ENCODE results near the gene ARHGAP25.

ARHGAP25 gene

DNA sequence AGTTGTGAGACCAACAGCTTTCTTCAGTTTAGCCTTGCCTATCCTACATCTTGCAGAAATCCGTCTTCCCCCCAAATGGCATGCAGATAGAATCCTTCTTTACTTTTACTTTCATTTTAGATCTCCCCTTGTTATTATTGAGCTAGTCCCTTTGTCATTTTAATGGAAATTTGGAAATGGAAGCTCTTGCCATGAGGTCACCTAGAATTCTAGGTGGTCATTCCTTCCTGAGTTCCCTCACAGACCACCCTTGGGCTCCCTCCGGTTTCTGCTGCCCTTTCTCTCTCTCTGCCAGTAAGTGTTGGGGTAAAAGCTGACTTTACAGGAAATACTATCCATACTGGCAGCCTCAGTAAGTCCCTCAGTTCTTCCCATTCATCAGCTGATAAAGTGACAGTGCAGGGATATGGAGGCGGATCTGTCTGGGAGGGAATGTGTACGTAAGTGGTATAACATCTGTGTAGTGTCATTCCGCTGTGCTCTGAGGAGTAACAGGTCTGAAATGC lies 30.2 kb downstream of the ARHGAP25 start:
- DNase-seq (ENCODE audit: low read depth in 2 of 3, low spot score in 2 of 3), result no peak

DNA sequence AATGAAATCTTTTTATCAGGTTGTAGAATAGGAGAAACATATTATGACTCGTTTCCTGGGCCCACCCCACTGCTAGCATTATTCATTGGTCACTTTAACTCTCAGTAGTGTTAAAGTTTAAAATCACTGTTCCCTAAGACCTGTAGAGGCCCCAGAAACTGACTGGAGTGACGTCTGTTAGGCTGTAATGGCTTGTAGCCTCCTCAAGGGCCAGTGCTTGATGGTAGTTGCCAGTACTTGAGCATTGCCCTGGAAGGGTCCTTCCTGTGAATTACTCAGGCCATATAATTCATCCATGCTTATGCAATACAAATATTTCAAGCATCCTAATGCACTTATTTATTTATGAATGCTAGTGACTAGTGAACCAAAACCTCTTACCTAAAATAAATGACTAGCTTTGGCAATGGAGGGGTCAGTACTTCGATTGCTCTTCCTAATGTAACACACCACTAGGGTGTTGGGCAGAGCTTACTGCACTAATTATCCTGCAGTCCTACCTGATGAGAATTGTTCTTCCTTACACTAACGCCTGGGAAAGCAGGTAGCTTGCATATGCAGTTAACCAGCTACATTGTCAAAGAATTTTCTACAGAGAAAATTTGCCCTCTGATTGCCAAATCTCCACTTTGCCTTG lies 31.2 kb downstream of the ARHGAP25 start:
- DNase-seq (ENCODE audit: low read depth in 2 of 3, low spot score in 2 of 3), result no peak

DNA sequence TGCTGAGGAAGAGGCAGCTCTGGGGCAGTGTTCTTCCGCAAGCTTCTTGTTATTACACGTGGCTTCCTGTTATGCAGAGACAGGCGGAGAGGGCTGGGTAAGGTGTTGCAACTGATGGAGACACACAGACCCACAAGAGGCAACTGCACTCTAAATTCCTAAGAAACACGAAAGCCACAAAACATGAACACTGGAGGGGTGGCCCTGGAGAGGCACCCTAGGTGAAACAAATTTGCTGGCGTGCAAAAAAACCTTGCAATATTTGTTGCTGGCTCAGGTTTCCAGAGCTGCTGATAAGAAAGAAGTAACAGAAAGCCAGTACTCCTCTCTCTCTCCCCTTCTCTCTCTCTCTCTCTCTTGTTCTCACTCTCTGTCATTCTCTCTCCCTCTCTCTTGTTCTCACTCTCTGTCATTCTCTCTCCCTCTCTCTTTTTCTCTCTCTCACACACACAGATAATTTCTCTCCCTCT lies 31.8 kb downstream of the ARHGAP25 start:
- no peak for DNase-seq (ENCODE audit: low read depth in 2 of 3, low spot score in 2 of 3)

DNA sequence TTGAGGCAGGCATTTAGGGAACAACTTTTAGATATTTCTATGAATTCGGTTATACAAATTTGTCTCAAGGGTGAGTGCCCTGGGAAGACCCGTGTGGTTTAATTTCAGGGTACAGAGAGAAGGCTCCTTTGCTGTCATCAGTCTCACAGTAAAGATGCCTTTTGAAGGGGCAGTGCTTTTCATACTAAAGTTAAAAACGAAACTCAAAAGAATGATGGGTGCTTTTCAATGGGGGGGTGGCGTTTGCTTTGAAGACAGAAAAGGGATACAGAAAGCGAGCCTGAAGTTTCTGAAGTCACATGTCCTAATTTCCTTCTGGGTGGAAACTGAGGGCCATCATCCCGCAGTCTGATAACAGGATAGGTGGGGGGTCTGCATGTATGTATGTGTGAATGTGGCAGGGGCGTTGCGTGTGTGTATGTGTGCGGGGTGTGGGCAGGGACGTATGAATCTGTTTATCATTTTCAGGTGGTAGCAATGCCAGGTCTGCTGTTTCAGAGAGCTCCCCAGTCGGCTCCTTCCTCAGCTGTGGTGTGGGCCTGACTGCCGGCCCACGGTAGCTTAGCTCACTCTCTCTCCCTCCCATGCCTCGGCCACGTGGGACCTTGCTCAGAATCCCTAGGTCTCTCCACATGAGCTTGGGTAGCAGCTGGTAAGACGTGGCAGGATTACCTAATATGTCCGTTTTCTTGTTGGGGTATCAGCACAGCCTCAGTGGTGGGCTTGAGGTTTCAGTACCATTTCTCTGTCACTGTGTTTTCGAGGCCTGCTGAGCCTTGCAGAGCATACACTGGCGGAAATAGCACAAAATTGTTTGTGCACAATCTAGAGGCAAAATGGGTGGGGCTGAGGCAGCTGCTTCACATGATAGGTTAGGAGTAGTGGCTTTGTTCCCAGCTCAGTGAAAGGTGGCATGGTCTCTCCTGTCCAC lies 32.7 kb downstream of the ARHGAP25 start:
- no peak for DNase-seq (ENCODE audit: low read depth in 2 of 3, low spot score in 2 of 3)

DNA sequence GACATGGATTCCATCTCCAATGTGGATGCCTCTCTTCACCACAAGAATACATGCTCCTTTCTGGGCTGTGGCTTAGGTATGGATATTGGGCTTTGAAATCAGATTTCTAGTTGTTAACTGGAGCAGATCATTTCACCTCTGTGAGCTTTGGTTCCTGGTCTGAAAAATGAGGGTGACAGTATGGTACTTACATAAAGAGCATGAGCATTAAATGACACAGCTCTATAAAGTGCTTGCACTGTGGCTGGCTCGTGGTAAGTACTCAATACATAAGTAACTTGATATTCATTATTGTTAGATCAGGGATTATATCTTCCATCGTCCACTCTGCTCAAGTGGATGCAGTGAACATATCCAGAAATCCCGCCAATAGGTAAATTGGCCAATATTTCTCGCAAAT lies 33.4 kb downstream of the ARHGAP25 start:
- no peak for DNase-seq (ENCODE audit: low read depth in 2 of 3, low spot score in 2 of 3)

- no peak for DNase-seq (ENCODE audit: low read depth in 2 of 3, low spot score in 2 of 3)
Measured at GRCh38 chr2:68768461-68768860, 33.9 kb downstream of the ARHGAP25 start.

- DNase-seq (ENCODE audit: low read depth in 2 of 3, low spot score in 2 of 3), result no peak
Measured at GRCh38 chr2:68768951-68769350, 34.3 kb downstream of the ARHGAP25 start.

DNA sequence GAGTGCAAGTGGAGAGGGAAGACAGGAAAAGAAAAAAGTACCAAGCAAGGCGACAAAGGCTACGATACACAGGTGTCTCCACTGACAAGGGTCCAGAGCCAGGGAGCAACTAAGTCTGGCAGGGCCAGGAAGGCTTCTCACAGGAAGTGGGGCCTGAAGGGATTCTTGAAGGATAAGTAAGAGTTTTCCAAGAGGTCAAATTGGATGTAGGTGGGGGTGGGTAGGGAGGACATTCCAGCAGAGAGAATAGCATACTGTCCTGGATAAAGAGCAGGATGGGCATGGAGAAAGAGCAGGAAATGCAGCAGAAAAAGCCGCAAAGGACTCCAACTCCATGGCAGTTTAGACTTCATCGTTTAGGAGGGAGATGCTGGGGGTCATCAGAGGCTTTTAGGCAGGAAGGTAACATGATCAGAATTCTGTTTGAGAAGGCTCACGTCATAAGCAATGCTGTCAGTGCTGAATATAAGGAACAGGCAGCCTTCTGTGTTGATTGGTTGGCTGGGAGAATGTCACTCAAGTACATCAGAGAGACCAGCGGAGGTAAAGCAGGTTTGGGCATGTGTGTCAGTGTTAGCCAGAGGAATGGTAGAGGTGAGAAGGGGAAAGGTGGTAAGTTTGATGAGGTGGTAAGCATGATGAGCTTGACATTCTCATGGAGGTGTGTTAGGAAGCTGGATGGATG lies 35.1 kb downstream of the ARHGAP25 start:
- no peak for DNase-seq (ENCODE audit: low read depth in 2 of 3, low spot score in 2 of 3)

GRCh38 chr2:68770271-68771111 lies 35.9 kb downstream of the ARHGAP25 start:
- no peak for DNase-seq (ENCODE audit: low read depth in 2 of 3, low spot score in 2 of 3)

- no peak for DNase-seq (ENCODE audit: low read depth in 2 of 3, low spot score in 2 of 3)
Measured at GRCh38 chr2:68771211-68771751, 36.7 kb downstream of the ARHGAP25 start.

DNA sequence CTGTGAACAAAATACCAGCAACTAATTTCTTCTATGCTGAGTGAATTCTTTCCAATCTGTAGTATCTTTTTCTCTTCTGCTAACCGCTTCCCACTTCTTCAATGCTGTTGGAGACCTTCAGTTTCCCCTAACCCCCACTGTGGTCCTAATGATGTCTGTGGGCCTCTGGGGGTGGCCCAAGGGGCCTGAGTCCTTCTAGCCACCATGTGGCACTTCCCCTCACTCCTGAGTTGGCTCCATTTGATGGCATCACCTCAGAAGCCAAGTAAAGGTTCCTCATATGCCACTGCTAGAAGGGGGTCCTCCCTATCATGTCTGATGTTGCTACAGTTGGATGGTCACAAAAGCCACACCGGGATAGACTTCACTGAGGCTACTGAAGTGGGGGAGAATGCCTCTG lies 37.5 kb downstream of the ARHGAP25 start:
- DNase-seq (ENCODE audit: low read depth in 2 of 3, low spot score in 2 of 3), result no peak

- DNase-seq (ENCODE audit: low read depth in 2 of 3, low spot score in 2 of 3), result peak in 2 of 3 experiments; percentile 45 to 49
Measured at GRCh38 chr2:68774569-68775271, 40.1 kb downstream of the ARHGAP25 start.

GRCh38 chr2:68775272-68775842 lies 40.7 kb downstream of the ARHGAP25 start:
- DNase-seq (ENCODE audit: low read depth in 2 of 3, low spot score in 2 of 3), result no peak

DNA sequence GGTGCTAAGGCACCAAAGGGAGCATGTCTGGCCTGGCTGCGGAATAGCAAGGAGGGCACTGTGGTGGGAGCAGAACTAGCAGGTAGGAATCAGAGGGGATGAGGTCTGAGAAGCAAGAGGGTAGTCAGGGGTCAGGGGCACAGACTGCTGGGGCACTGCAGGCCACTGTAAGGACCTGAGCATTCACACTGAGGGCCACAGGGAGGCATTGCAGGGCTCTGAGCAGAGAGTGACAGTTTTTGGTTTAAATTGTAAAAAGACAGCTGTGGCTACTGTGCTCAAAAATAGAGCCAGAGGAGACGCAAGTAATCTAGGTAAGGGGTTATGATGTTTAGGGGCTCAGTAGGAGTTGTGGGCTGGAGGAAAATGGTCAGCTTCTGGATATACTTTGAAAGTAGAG lies 41.5 kb downstream of the ARHGAP25 start:
- DNase-seq (ENCODE audit: low read depth in 2 of 3, low spot score in 2 of 3), result no peak

- no peak for DNase-seq (ENCODE audit: low read depth in 2 of 3, low spot score in 2 of 3)
Measured at GRCh38 chr2:68779595-68779994, 45.0 kb downstream of the ARHGAP25 start.

GRCh38 chr2:68784188-68784587 lies 49.6 kb downstream of the ARHGAP25 start:
- DNase-seq (ENCODE audit: low read depth in 2 of 3, low spot score in 2 of 3), result no peak

GRCh38 chr2:68784915-68785314 lies 50.3 kb downstream of the ARHGAP25 start:
- no peak for DNase-seq (ENCODE audit: low read depth in 2 of 3, low spot score in 2 of 3)

GRCh38 chr2:68787356-68787755 lies 52.7 kb downstream of the ARHGAP25 start:
- no peak for DNase-seq (ENCODE audit: low read depth in 2 of 3, low spot score in 2 of 3)

DNA sequence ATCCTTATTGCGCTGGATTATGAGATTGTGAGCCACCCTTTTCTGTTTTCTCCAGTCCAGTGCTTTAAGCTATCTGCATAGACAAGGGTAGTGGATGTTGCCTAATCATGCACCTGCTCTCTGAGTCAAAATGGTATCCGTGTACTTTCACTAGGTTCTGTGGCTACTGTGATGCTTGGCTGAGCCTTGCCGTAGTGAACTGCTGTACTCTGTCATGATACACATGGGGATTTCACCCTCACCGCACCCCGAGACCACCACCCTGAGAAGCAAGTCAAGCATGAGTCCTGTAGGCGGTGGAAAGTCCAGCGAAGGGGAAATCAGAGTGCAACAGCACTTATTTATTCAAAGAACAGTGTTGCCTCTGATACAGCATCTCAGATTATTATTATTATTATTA lies 55.0 kb downstream of the ARHGAP25 start:
- DNase-seq (ENCODE audit: low read depth in 2 of 3, low spot score in 2 of 3), result peak in 1 of 3 experiments; percentile 42

Data from activated CD8-positive, alpha-beta memory T cell treated with anti-CD3 and anti-CD28 coated beads for 48 hours (primary cell).